ENCODE results near the gene KNDC1. TPM values are rescaled to one million over a fixed set of nuclear protein-coding genes. Genes with fewer than 3 reads are reported as not detected.
A peak's percentile ranks its signal among the peaks of the same experiment; 100 is the strongest.
"Not testable (repeated sequence)": the region's sequence is repeated elsewhere in the genome, so short reads cannot be mapped to it uniquely, and the experiment has no call there.

Gene KNDC1
- total RNA-seq = 1 to 10 TPM in 1 of 2 experiments, under 1 TPM in 1; 0.87 to 1.4 TPM
- under 1 TPM in 1 of 2 donors, not detected in 1; 0.09 TPM for polyA plus RNA-seq

GRCh38 chr10:133159950-133160825, at the start of gene KNDC1:
KNDC1 (plus strand) TSS chr10:133160219; CDS start chr10:133160468, 249 bp downstream.
- H3K4me3 Mint-ChIP-seq = peak within 1 kb of the TSS in 6 of 8 donors; percentile 8 to 75 (median 37)
- peaks cover 8% of the 10 kb centered on the region for H3K27me3 ChIP-seq (ENCODE audit: insufficient read depth, low read length)
- H3K27ac Mint-ChIP-seq = no peak within 1 kb of the TSS
- peak in 1 of 5 donors; percentile 54 for DNase-seq
- ChIA-PET CTCF (ENCODE audit: partially characterized antibody) (no interaction called here), POLR2A (ENCODE audit: partially characterized antibody) (no interaction called here)
- H3K4me1 ChIP-seq (ENCODE audit: insufficient read depth, low read length) = peaks cover 13% of the 10 kb centered on the region
- no peaks in the 10 kb centered on the region for H3K9me3 Mint-ChIP-seq
- H3K9me3 ChIP-seq (ENCODE audit: control insufficient read depth in 1 of 2, low read length in 2 of 2) = no peaks in the 10 kb centered on the region
- H3K4me1 Mint-ChIP-seq = peaks cover 0 to 3% (median 1%) of the 10 kb centered on the region in 4 donors
- H3K27me3 Mint-ChIP-seq = peaks cover 4 to 14% of the 10 kb centered on the region in 2 donors
- H3K4me3 ChIP-seq (ENCODE audit: low read length in 2 of 2) = no peak within 1 kb of the TSS
- H3K36me3 Mint-ChIP-seq = no peaks in the 10 kb centered on the region
- no peak within 1 kb of the TSS for H3K27ac ChIP-seq (ENCODE audit: low read depth, low read length)
- intact Hi-C loops (cut with micrococcal nuclease) = no loop called here
- H3K36me3 ChIP-seq (ENCODE audit: insufficient read depth, low read length) = no peaks in the 10 kb centered on the region

GRCh38 chr10:133110609-133111275, 49.3 kb upstream of the KNDC1 start:
- peaks cover 0 to 9% of the 10 kb centered on the region in 2 donors for H3K9me3 ChIP-seq (ENCODE audit: control insufficient read depth in 1 of 2, low read length in 2 of 2)
- Mint-ChIP-seq H3K27me3 (peaks cover 4% of the 10 kb centered on the region in 2 donors), H3K36me3 (peaks cover 0 to 7% of the 10 kb centered on the region in 2 donors), H3K4me1 (no peaks in the 10 kb centered on the region), H3K27ac (peak overlapping the region in 1 of 7 donors; percentile 60), H3K9me3 (peaks cover 0 to 22% (median 15%) of the 10 kb centered on the region in 8 donors), H3K4me3 (peak overlapping the region in 1 of 8 donors; percentile 48)
- DNase-seq = no peak
- H3K4me1 ChIP-seq (ENCODE audit: insufficient read depth, low read length) = no peaks in the 10 kb centered on the region
- H3K36me3 ChIP-seq (ENCODE audit: insufficient read depth, low read length) = no peaks in the 10 kb centered on the region
- POLR2A ChIA-PET (ENCODE audit: partially characterized antibody) = no interaction called here
- H3K27ac ChIP-seq (ENCODE audit: low read depth, low read length) = no peak overlapping the region
- intact Hi-C loops (cut with micrococcal nuclease) = no loop called here
- H3K4me3 ChIP-seq (ENCODE audit: low read length in 2 of 2) = no peak overlapping the region
- CTCF ChIA-PET (ENCODE audit: partially characterized antibody) = no interaction called here
- no peaks in the 10 kb centered on the region for H3K27me3 ChIP-seq (ENCODE audit: insufficient read depth, low read length)

- POLR2A ChIA-PET (ENCODE audit: partially characterized antibody); H3K4me1 Mint-ChIP-seq; H3K27ac Mint-ChIP-seq; H3K9me3 ChIP-seq (ENCODE audit: control insufficient read depth in 1 of 2, low read length in 2 of 2); H3K27me3 ChIP-seq (ENCODE audit: insufficient read depth, low read length); H3K36me3 Mint-ChIP-seq; intact Hi-C loops (cut with micrococcal nuclease); H3K27me3 Mint-ChIP-seq; H3K27ac ChIP-seq (ENCODE audit: low read depth, low read length); H3K4me3 ChIP-seq (ENCODE audit: low read length in 2 of 2); DNase-seq; H3K4me1 ChIP-seq (ENCODE audit: insufficient read depth, low read length); H3K4me3 Mint-ChIP-seq; CTCF ChIA-PET (ENCODE audit: partially characterized antibody); H3K36me3 ChIP-seq (ENCODE audit: insufficient read depth, low read length): not testable (repeated sequence)
- H3K9me3 Mint-ChIP-seq = peaks cover 0 to 22% (median 15%) of the 10 kb centered on the region in 8 donors
Measured at GRCh38 chr10:133111640-133112039, 48.4 kb upstream of the KNDC1 start.

GRCh38 chr10:133113146-133113830, 46.7 kb upstream of the KNDC1 start:
- no peaks in the 10 kb centered on the region for H3K4me1 Mint-ChIP-seq

GRCh38 chr10:133113847-133114246, 46.2 kb upstream of the KNDC1 start:
- Mint-ChIP-seq H3K27ac (no peak overlapping the region), H3K9me3 (peaks cover 0 to 12% (median 4%) of the 10 kb centered on the region in 8 donors), H3K27me3 (peaks cover 4% of the 10 kb centered on the region in 2 donors), H3K4me1 (no peaks in the 10 kb centered on the region), H3K4me3 (no peak overlapping the region), H3K36me3 (no peaks in the 10 kb centered on the region)
- Histone ChIP-seq H3K4me1 (ENCODE audit: insufficient read depth, low read length) (no peaks in the 10 kb centered on the region), H3K9me3 (ENCODE audit: control insufficient read depth in 1 of 2, low read length in 2 of 2) (no peaks in the 10 kb centered on the region), H3K27me3 (ENCODE audit: insufficient read depth, low read length) (no peaks in the 10 kb centered on the region), H3K27ac (ENCODE audit: low read depth, low read length) (no peak overlapping the region), H3K36me3 (ENCODE audit: insufficient read depth, low read length) (no peaks in the 10 kb centered on the region), H3K4me3 (ENCODE audit: low read length in 2 of 2) (no peak overlapping the region)
- DNase-seq = no peak
- intact Hi-C loops (cut with micrococcal nuclease) = no loop called here
- POLR2A ChIA-PET (ENCODE audit: partially characterized antibody) = no interaction called here
- CTCF ChIA-PET (ENCODE audit: partially characterized antibody) = no interaction called here

More at GRCh38 chr10:133113146-133113830, 46.7 kb upstream of the KNDC1 start:
- no peak for DNase-seq
- POLR2A ChIA-PET (ENCODE audit: partially characterized antibody) = no interaction called here
- Mint-ChIP-seq H3K27ac (no peak overlapping the region), H3K27me3 (peaks cover 4% of the 10 kb centered on the region in 2 donors), H3K9me3 (peaks cover 0 to 11% (median 7%) of the 10 kb centered on the region in 8 donors), H3K4me3 (no peak overlapping the region), H3K36me3 (no peaks in the 10 kb centered on the region)
- Histone ChIP-seq H3K9me3 (ENCODE audit: control insufficient read depth in 1 of 2, low read length in 2 of 2) (no peaks in the 10 kb centered on the region), H3K4me3 (ENCODE audit: low read length in 2 of 2) (no peak overlapping the region), H3K4me1 (ENCODE audit: insufficient read depth, low read length) (no peaks in the 10 kb centered on the region), H3K36me3 (ENCODE audit: insufficient read depth, low read length) (no peaks in the 10 kb centered on the region), H3K27ac (ENCODE audit: low read depth, low read length) (no peak overlapping the region), H3K27me3 (ENCODE audit: insufficient read depth, low read length) (no peaks in the 10 kb centered on the region)
- intact Hi-C loops (cut with micrococcal nuclease) = no loop called here
- CTCF ChIA-PET (ENCODE audit: partially characterized antibody) = no interaction called here

GRCh38 chr10:133114251-133114650, 45.8 kb upstream of the KNDC1 start:
- Histone ChIP-seq H3K27ac (ENCODE audit: low read depth, low read length) (no peak overlapping the region), H3K4me1 (ENCODE audit: insufficient read depth, low read length) (no peaks in the 10 kb centered on the region), H3K27me3 (ENCODE audit: insufficient read depth, low read length) (no peaks in the 10 kb centered on the region), H3K4me3 (ENCODE audit: low read length in 2 of 2) (no peak overlapping the region), H3K36me3 (ENCODE audit: insufficient read depth, low read length) (no peaks in the 10 kb centered on the region), H3K9me3 (ENCODE audit: control insufficient read depth in 1 of 2, low read length in 2 of 2) (no peaks in the 10 kb centered on the region)
- H3K4me3 Mint-ChIP-seq = no peak overlapping the region
- peaks cover 4% of the 10 kb centered on the region in 2 donors for H3K27me3 Mint-ChIP-seq
- no peaks in the 10 kb centered on the region for H3K36me3 Mint-ChIP-seq
- no peaks in the 10 kb centered on the region for H3K4me1 Mint-ChIP-seq
- POLR2A ChIA-PET (ENCODE audit: partially characterized antibody) = no interaction called here
- CTCF ChIA-PET (ENCODE audit: partially characterized antibody) = no interaction called here
- no peak for DNase-seq
- intact Hi-C loops (cut with micrococcal nuclease) = no loop called here
- no peak overlapping the region for H3K27ac Mint-ChIP-seq
- H3K9me3 Mint-ChIP-seq = peaks cover 0 to 13% (median 4%) of the 10 kb centered on the region in 8 donors

Data from CD4-positive, alpha-beta memory T cell (primary cell).